GM12892 (cell line): ENCODE measurements around the gene CDKN1B.

Source experiments
- POLR2A ChIP-seq: IDR thresholded peaks from 2 replicates; pipeline ENCODE4 v1.6.1; 2011; ENCODE audit warnings: low read depth, low read length, control low read depth
- TAF1 ChIP-seq: IDR thresholded peaks from 2 replicates; pipeline ENCODE4 v1.6.1; 2011; ENCODE audit warnings: low read depth, mild to moderate bottlenecking, control low read depth, low read length, borderline replicate concordance

- TF ChIP-seq POLR2A: no peak
- no peak for TF ChIP-seq TAF1
Observed at GRCh38 chr12:12726555-12727093, 9.5 kb downstream of the CDKN1B start.
